Eye (tissue), 1 donor: ENCODE results near the gene ZBTB42.

ENCODE experiments used
- DNase-seq: peaks from one replicate; pipeline ENCODE4 v3.0.0-alpha.2; 2015

ZBTB42 gene

GRCh38 chr14:104845033-104845666, 44.2 kb downstream of the ZBTB42 start:
- no peak for DNase-seq

- DNase-seq, result no peak
These were observed 45.0 kb downstream of the ZBTB42 start for GRCh38 chr14:104845834-104846441.

- no peak for DNase-seq
These were observed 51.4 kb downstream of the ZBTB42 start for GRCh38 chr14:104852280-104852663.
